IMR-90 (cell line): ENCODE data around the gene FAM200C. TPM values are rescaled to one million over a fixed set of nuclear protein-coding genes. Genes with fewer than 3 reads are reported as not detected.

Source experiments
- ATAC-seq: fragments of 200-7000 bp; cut with Tn5 transposase; 2 replicates; pipeline ENCODE4 v1.9.1; 2020; ENCODE audit warnings: low read depth, mild to moderate bottlenecking, moderate library complexity
- BruUV-seq: library from RNA; stranded (reverse); fragments of 400-500 nt; replicated peaks from 2 replicates; lab custom pipeline; 2021; lab: Mats Ljungman, UMichigan
- CTCF ChIA-PET: fragments of 300-600 bp; formaldehyde crosslinking; extraction: SDS; loops from one replicate; lab custom pipeline; 2021; ENCODE audit warnings: antibody characterized with exemption; lab: Yijun Ruan, JAX
- POLR2A ChIA-PET: fragments of 300-600 bp; sonication (Branson Sonifier 250); formaldehyde crosslinking; loops from one replicate; lab custom pipeline; 2022; ENCODE audit warnings: antibody characterized with exemption; ENCODE audit not compliant: unreplicated experiment; lab: Charles Lee
- DNase-seq: peaks from one replicate; pipeline ENCODE4 v3.0.0; 2013
- H2AFZ ChIP-seq: replicated peaks from 2 replicates; pipeline ENCODE3; 2013; ENCODE audit warnings: low read length, mild to moderate bottlenecking; ENCODE audit not compliant: poor library complexity
- H2AK5ac ChIP-seq: 2 replicates; pipeline ENCODE4 v1.6.1; 2013; ENCODE audit warnings: low read depth, low read length, inconsistent platforms
- H2AK9ac ChIP-seq: replicated peaks from 2 replicates; pipeline ENCODE3; 2013; ENCODE audit warnings: mild to moderate bottlenecking, low read depth, low read length, moderate library complexity; ENCODE audit not compliant: poor library complexity
- H2BK120ac ChIP-seq: 2 replicates; pipeline ENCODE4 v1.6.1; 2013; ENCODE audit warnings: low read depth, low read length, inconsistent platforms
- H2BK15ac ChIP-seq: 3 replicates; pipeline ENCODE4 v1.6.1; 2013; ENCODE audit warnings: low read depth, low read length, inconsistent platforms
- H2BK20ac ChIP-seq: 2 replicates; pipeline ENCODE4 v1.6.1; 2013; ENCODE audit warnings: low read depth, mild to moderate bottlenecking, inconsistent platforms, low read length, moderate library complexity
- H2BK5ac ChIP-seq: 2 replicates; pipeline ENCODE4 v1.6.1; 2013; ENCODE audit warnings: mild to moderate bottlenecking, low read depth, low read length, inconsistent platforms; ENCODE audit not compliant: poor library complexity, severe bottlenecking
- H3K14ac ChIP-seq: replicated peaks from 2 replicates; pipeline ENCODE4 v1.6.1; 2013; ENCODE audit warnings: low read depth, low read length, inconsistent platforms
- H3K18ac ChIP-seq: 2 replicates; pipeline ENCODE4 v1.6.1; 2013; ENCODE audit warnings: low read depth, low read length, control low read depth
- H3K23ac ChIP-seq: 2 replicates; pipeline ENCODE4 v1.6.1; 2013; ENCODE audit warnings: low read depth, low read length, inconsistent platforms
- H3K27ac ChIP-seq: 2 replicates; pipeline ENCODE4 v1.5.1; 2013; ENCODE audit warnings: mild to moderate bottlenecking, control low read depth, low read length; ENCODE audit not compliant: insufficient read depth
- H3K27me3 ChIP-seq: 2 replicates; pipeline ENCODE4 v1.6.1; 2013; ENCODE audit warnings: low read length; ENCODE audit not compliant: control insufficient read depth, insufficient read depth
- H3K36me3 ChIP-seq: 2 replicates; pipeline ENCODE4 v1.6.1; 2013; ENCODE audit warnings: low read length, mixed read lengths; ENCODE audit not compliant: control insufficient read depth, insufficient read depth
- H3K4ac ChIP-seq: 2 replicates; pipeline ENCODE4 v1.6.1; 2013; ENCODE audit warnings: low read depth, low read length, inconsistent platforms
- H3K4me1 ChIP-seq: 2 replicates; pipeline ENCODE4 v1.6.1; 2013; ENCODE audit warnings: low read length, mixed read lengths; ENCODE audit not compliant: control insufficient read depth, insufficient read depth
- H3K4me2 ChIP-seq: 2 replicates; pipeline ENCODE4 v1.6.1; 2013; ENCODE audit warnings: low read depth, mild to moderate bottlenecking, control low read depth, low read length, moderate library complexity
- H3K4me3 ChIP-seq: 2 replicates; pipeline ENCODE4 v1.5.1; 2013; ENCODE audit warnings: low read depth, mild to moderate bottlenecking, control low read depth, low read length, moderate library complexity; ENCODE audit not compliant: insufficient read depth
- H3K56ac ChIP-seq: 2 replicates; pipeline ENCODE4 v1.6.1; 2013; ENCODE audit warnings: low read length, inconsistent platforms; ENCODE audit not compliant: insufficient read depth; ENCODE audit errors: extremely low read depth
- H3K79me1 ChIP-seq, 2 experiments: 2 replicates each; pipeline ENCODE4 v1.6.1; 2013; ENCODE audit warnings: low read length in 2 of 2, inconsistent platforms in 1 of 2, low read depth in 1 of 2
- H3K9ac ChIP-seq: 2 replicates; pipeline ENCODE4 v1.6.1; 2013; ENCODE audit warnings: low read depth, low read length, control low read depth
- H3K9me1 ChIP-seq: 2 replicates; pipeline ENCODE4 v1.6.1; 2013; ENCODE audit warnings: low read length, inconsistent platforms; ENCODE audit not compliant: insufficient read depth
- H3K9me3 ChIP-seq: 2 replicates; pipeline ENCODE4 v1.6.1; 2013; ENCODE audit warnings: low read length; ENCODE audit not compliant: control insufficient read depth, insufficient read depth
- H4K20me1 ChIP-seq: 2 replicates; pipeline ENCODE4 v1.6.1; 2013; ENCODE audit warnings: low read length, inconsistent platforms; ENCODE audit not compliant: insufficient read depth
- H4K5ac ChIP-seq: 2 replicates; pipeline ENCODE4 v1.6.1; 2013; ENCODE audit warnings: mild to moderate bottlenecking, low read depth, low read length, control low read depth
- H4K8ac ChIP-seq, 2 experiments: 2 replicates each; pipeline ENCODE4 v1.6.1; 2013; ENCODE audit warnings: low read depth in 2 of 2, low read length in 2 of 2, control low read depth in 1 of 2, inconsistent platforms in 1 of 2
- H4K91ac ChIP-seq: 2 replicates; pipeline ENCODE4 v1.6.1; 2013; ENCODE audit warnings: low read depth, low read length, inconsistent platforms; ENCODE audit not compliant: insufficient read depth
- BHLHE40 ChIP-seq: fragments of 150-350 bp; IDR thresholded peaks from 2 replicates; pipeline ENCODE4 v1.6.1; 2016; ENCODE audit warnings: mild to moderate bottlenecking, low read depth, low read length
- SMC3 ChIP-seq: fragments of 150-350 bp; IDR thresholded peaks from 2 replicates; pipeline ENCODE4 v1.6.1; 2016; ENCODE audit warnings: low read depth, mild to moderate bottlenecking, antibody characterized with exemption, low read length, moderate library complexity
- WGBS, 2 experiments: methylation state at CpG; one replicate each; pipeline versions ENCODE4 v1.1.5 to v1.1.7; 2013; ENCODE audit warnings: missing lambda C conversion rate in 2 of 2; ENCODE audit not compliant: insufficient read length in 1 of 2; ENCODE audit errors: extremely low coverage in 2 of 2; 5-methylcytosine and 5-hydroxymethylcytosine counted together
- dilution Hi-C: fragments of 300-500 bp; cut with HindIII; formaldehyde crosslinking; loops from one replicate; pipeline ENCODE4 v1.14.3; 2018; ENCODE audit warnings: low sequenced_read_pairs; ENCODE audit not compliant: unreplicated experiment
- in situ Hi-C: fragments of 300-500 bp; cut with MboI; formaldehyde crosslinking; loops from 3 replicates; pipeline ENCODE4 v1.14.3; 2019; ENCODE audit warnings: low sequenced_read_pairs, inconsistent platforms, mixed read lengths
- intact Hi-C: fragments of 100-400 bp; cut with micrococcal nuclease; formaldehyde crosslinking; loops from 2 replicates; pipeline ENCODE4 v1.10.0; 2022
- polyA plus RNA-seq, 3 experiments: library from polyadenylated mRNA; depleted of rRNA; stranded (reverse); fragments of >200 nt; gene quantifications; 2 replicates each; pipeline ENCODE4 v1.2.3, GENCODE V29; 2012; ENCODE audit warnings: low replicate concordance in 1 of 3
- total RNA-seq: library from RNA; depleted of rRNA; stranded (reverse); fragments of >200 nt; gene quantifications from 2 replicates; pipeline ENCODE4 v1.2.3, GENCODE V29; 2012

The FAM200C gene
- total and polyA plus RNA-seq, 2 of the 4 experiments (the other 2 are of a cell fraction), result 1.7 to 6.3 TPM

DNA sequence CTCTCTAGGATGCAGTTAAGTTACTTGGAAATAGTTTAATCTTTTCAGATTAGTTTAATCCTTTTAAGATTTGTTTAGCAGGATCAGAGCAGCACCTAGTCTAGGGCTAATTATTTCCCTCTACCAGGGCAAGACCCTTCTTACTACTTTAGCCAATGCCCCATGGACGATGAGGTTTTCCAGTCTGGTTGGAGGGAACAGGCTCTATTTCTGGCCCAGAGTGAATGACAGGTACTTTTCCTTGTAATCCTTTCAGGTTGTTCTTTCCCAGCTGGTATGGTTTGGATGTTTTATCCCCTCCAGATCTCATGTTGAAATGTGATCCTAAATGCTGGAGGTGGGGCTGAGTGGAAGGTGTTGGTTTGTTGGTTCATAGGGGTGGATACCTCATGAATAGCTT, 49.0 kb upstream of the FAM200C start:
- H2AK9ac ChIP-seq, result no peak overlapping the region
- H4K5ac ChIP-seq, result no peak overlapping the region
- no peak overlapping the region for H2AFZ ChIP-seq
- H2BK120ac ChIP-seq, result no peak overlapping the region
- no peak overlapping the region for H3K4me3 ChIP-seq
- H3K27ac ChIP-seq, result no peak overlapping the region
- no CpG with 5 or more reads among the region's 1 CpG for WGBS, 2 experiments
- CTCF ChIA-PET, result interaction anchor here (1.1 kb wide), 1 partner anchor 10 kb away, joined by 5 read pairs; no protein-coding TSS in a partner anchor
- H3K4me2 ChIP-seq, result no peak overlapping the region
- no peaks in the 10 kb centered on the region for H3K79me1 ChIP-seq
- TF ChIP-seq BHLHE40 (no peak), SMC3 (no peak)
- no peak overlapping the region for H3K56ac ChIP-seq
- POLR2A ChIA-PET, result no interaction called here
- no peak overlapping the region for H4K8ac ChIP-seq
- no peak overlapping the region for H2AK5ac ChIP-seq
- no peak overlapping the region for H3K18ac ChIP-seq
- H4K91ac ChIP-seq, result no peak overlapping the region
- H3K36me3 ChIP-seq, result no peaks in the 10 kb centered on the region
- in situ Hi-C loops (no loop called here), dilution Hi-C loops (no loop called here), intact Hi-C loops (no loop called here)
- ATAC-seq (no peak), DNase-seq (no peak)
- H3K4ac ChIP-seq, result no peak overlapping the region
- H2BK5ac ChIP-seq, result no peak overlapping the region
- no peak overlapping the region for H2BK20ac ChIP-seq
- H3K27me3 ChIP-seq, result peaks cover 9% of the 10 kb centered on the region
- H3K9me1 ChIP-seq, result no peaks in the 10 kb centered on the region
- H2BK15ac ChIP-seq, result no peak overlapping the region
- no peaks in the 10 kb centered on the region for H3K9me3 ChIP-seq
- no peak overlapping the region for H3K14ac ChIP-seq
- no peaks in the 10 kb centered on the region for H4K20me1 ChIP-seq
- no TSS peak for BruUV-seq
- no peak overlapping the region for H3K9ac ChIP-seq
- H3K4me1 ChIP-seq, result no peaks in the 10 kb centered on the region
- no peak overlapping the region for H3K23ac ChIP-seq
